Astrocyte (in vitro differentiated cells and primary cell): Measurements from ENCODE around the gene PARD3B. TPM values are rescaled to one million over a fixed set of nuclear protein-coding genes. Genes with fewer than 3 reads are reported as not detected.

ENCODE experiments used
- DNase-seq: peaks from one replicate; pipeline ENCODE4 v3.0.0-alpha.2; 2010; ENCODE audit warnings: low read depth
- FAIRE-seq: peaks from 2 replicates; lab custom pipeline; 2011; peaks lifted over from hg19 to GRCh38; lab: Jason Lieb, UNC
- H2AFZ ChIP-seq: 2 replicates; pipeline ENCODE4 v1.6.0; 2012; ENCODE audit warnings: low read depth, low read length, inconsistent platforms
- H3K27ac ChIP-seq: 2 replicates; pipeline ENCODE4 v1.5.1; 2011; ENCODE audit warnings: low read depth, low read length, inconsistent platforms
- H3K27me3 ChIP-seq: 2 replicates; pipeline ENCODE4 v1.6.0; 2011; ENCODE audit warnings: low read length, inconsistent platforms; ENCODE audit not compliant: insufficient read depth
- H3K36me3 ChIP-seq: 2 replicates; pipeline ENCODE4 v1.5.1; 2011; ENCODE audit warnings: low read length, inconsistent platforms; ENCODE audit not compliant: insufficient read depth
- H3K4me1 ChIP-seq: 2 replicates; pipeline ENCODE4 v1.5.1; 2011; ENCODE audit warnings: low read length, inconsistent platforms; ENCODE audit not compliant: insufficient read depth
- H3K4me2 ChIP-seq: 2 replicates; pipeline ENCODE4 v1.6.0; 2012; ENCODE audit warnings: low read length, inconsistent platforms
- H3K4me3 ChIP-seq: 2 replicates; pipeline ENCODE4 v1.5.1; 2011; ENCODE audit warnings: low read depth, mild to moderate bottlenecking, low read length, inconsistent platforms; ENCODE audit not compliant: insufficient read depth
- H3K79me2 ChIP-seq: 2 replicates; pipeline ENCODE4 v1.6.0; 2012; ENCODE audit warnings: mild to moderate bottlenecking, low read length, inconsistent platforms; ENCODE audit not compliant: insufficient read depth
- H3K9ac ChIP-seq: 2 replicates; pipeline ENCODE4 v1.6.0; 2012; ENCODE audit warnings: mild to moderate bottlenecking, low read length, inconsistent platforms
- H3K9me3 ChIP-seq: 2 replicates; pipeline ENCODE4 v1.5.1; 2012; ENCODE audit warnings: low read depth, mild to moderate bottlenecking, low read length, inconsistent platforms; ENCODE audit not compliant: insufficient read depth
- H4K20me1 ChIP-seq: 2 replicates; pipeline ENCODE4 v1.6.0; 2012; ENCODE audit warnings: low read length, inconsistent platforms; ENCODE audit not compliant: insufficient read depth
- H3K27ac Mint-ChIP-seq: one replicate; pipeline ENCODE4 v1.8.0; 2021; ENCODE audit warnings: mild to moderate bottlenecking, mixed read lengths; ENCODE audit not compliant: unreplicated experiment
- H3K27me3 Mint-ChIP-seq: one replicate; pipeline ENCODE4 v1.8.0; 2021; ENCODE audit warnings: low read depth, mixed read lengths; ENCODE audit not compliant: unreplicated experiment
- H3K36me3 Mint-ChIP-seq: one replicate; pipeline ENCODE4 v1.8.0; 2021; ENCODE audit warnings: low read depth, mixed read lengths; ENCODE audit not compliant: unreplicated experiment
- H3K4me1 Mint-ChIP-seq: one replicate; pipeline ENCODE4 v1.8.0; 2021; ENCODE audit warnings: low read depth, mixed read lengths; ENCODE audit not compliant: unreplicated experiment
- H3K4me3 Mint-ChIP-seq: one replicate; pipeline ENCODE4 v1.8.0; 2021; ENCODE audit warnings: mild to moderate bottlenecking, moderate library complexity, mixed read lengths; ENCODE audit not compliant: unreplicated experiment
- H3K9me3 Mint-ChIP-seq: one replicate; pipeline ENCODE4 v1.8.0; 2021; ENCODE audit warnings: mild to moderate bottlenecking, mixed read lengths; ENCODE audit not compliant: unreplicated experiment
- CTCF ChIP-seq: IDR thresholded peaks from 2 replicates; pipeline ENCODE4 v1.5.1; 2011; ENCODE audit warnings: low read depth, mild to moderate bottlenecking, inconsistent platforms, low read length, moderate library complexity; ENCODE audit not compliant: insufficient read depth
- EZH2 ChIP-seq: IDR thresholded peaks from 2 replicates; pipeline ENCODE4 v1.6.1; 2012; ENCODE audit warnings: mild to moderate bottlenecking, low read length, inconsistent platforms; ENCODE audit not compliant: insufficient read depth
- total RNA-seq: library from RNA; stranded (reverse); gene quantifications from 2 replicates; pipeline ENCODE4 v1.2.1, GENCODE V29; 2021

The PARD3B gene
- total RNA-seq, 1 donor from 2014 or later = 6.5 TPM

GRCh38 chr2:205190528-205190927, 645.3 kb downstream of the PARD3B start:
- H3K4me1 ChIP-seq = peaks cover 6% of the 10 kb centered on the region
- H3K36me3 Mint-ChIP-seq = no peaks in the 10 kb centered on the region
- H3K27ac ChIP-seq = no peak overlapping the region
- no peaks in the 10 kb centered on the region for H3K79me2 ChIP-seq
- H3K9me3 ChIP-seq = no peaks in the 10 kb centered on the region
- H3K4me1 Mint-ChIP-seq = no peaks in the 10 kb centered on the region
- H3K4me3 ChIP-seq = no peak overlapping the region
- H3K27me3 ChIP-seq = no peaks in the 10 kb centered on the region
- no peak overlapping the region for H2AFZ ChIP-seq
- no peak for FAIRE-seq
- H3K27ac Mint-ChIP-seq = no peak overlapping the region
- no peak overlapping the region for H3K4me3 Mint-ChIP-seq
- H3K9me3 Mint-ChIP-seq = no peaks in the 10 kb centered on the region
- no peak overlapping the region for H3K9ac ChIP-seq
- H3K36me3 ChIP-seq = no peaks in the 10 kb centered on the region
- no peaks in the 10 kb centered on the region for H3K27me3 Mint-ChIP-seq
- no peak for DNase-seq
- H4K20me1 ChIP-seq = no peaks in the 10 kb centered on the region
- TF ChIP-seq EZH2 = no peak
- no peak for TF ChIP-seq CTCF
- H3K4me2 ChIP-seq = no peak overlapping the region

GRCh38 chr2:205193125-205193835, 648.0 kb downstream of the PARD3B start:
- H3K27me3 ChIP-seq = no peaks in the 10 kb centered on the region
- H3K27ac ChIP-seq = no peak overlapping the region
- H3K27ac Mint-ChIP-seq = no peak overlapping the region
- H4K20me1 ChIP-seq = no peaks in the 10 kb centered on the region
- H3K36me3 ChIP-seq = no peaks in the 10 kb centered on the region
- H3K9me3 ChIP-seq = no peaks in the 10 kb centered on the region
- H3K4me3 ChIP-seq = no peak overlapping the region
- no peak overlapping the region for H3K4me3 Mint-ChIP-seq
- no peaks in the 10 kb centered on the region for H3K27me3 Mint-ChIP-seq
- H3K79me2 ChIP-seq = no peaks in the 10 kb centered on the region
- no peak overlapping the region for H3K9ac ChIP-seq
- TF ChIP-seq EZH2 (no peak), CTCF (no peak)
- no peaks in the 10 kb centered on the region for H3K36me3 Mint-ChIP-seq
- H3K4me1 ChIP-seq = peaks cover 7% of the 10 kb centered on the region
- H3K4me2 ChIP-seq = no peak overlapping the region
- H2AFZ ChIP-seq = no peak overlapping the region
- no peak for DNase-seq
- H3K9me3 Mint-ChIP-seq = no peaks in the 10 kb centered on the region
- peaks cover 9% of the 10 kb centered on the region for H3K4me1 Mint-ChIP-seq
- FAIRE-seq = no peak

GRCh38 chr2:205193836-205194228, 648.6 kb downstream of the PARD3B start:
- Histone ChIP-seq H2AFZ (no peak overlapping the region), H3K4me1 (peaks cover 8% of the 10 kb centered on the region), H3K27ac (no peak overlapping the region), H3K79me2 (no peaks in the 10 kb centered on the region), H3K4me2 (no peak overlapping the region), H3K27me3 (no peaks in the 10 kb centered on the region), H3K4me3 (no peak overlapping the region), H4K20me1 (no peaks in the 10 kb centered on the region), H3K36me3 (no peaks in the 10 kb centered on the region), H3K9me3 (no peaks in the 10 kb centered on the region), H3K9ac (no peak overlapping the region)
- Mint-ChIP-seq H3K9me3 (no peaks in the 10 kb centered on the region), H3K4me1 (peaks cover 10% of the 10 kb centered on the region), H3K27ac (no peak overlapping the region), H3K36me3 (no peaks in the 10 kb centered on the region), H3K4me3 (no peak overlapping the region), H3K27me3 (no peaks in the 10 kb centered on the region)
- FAIRE-seq (no peak), DNase-seq (no peak)
- TF ChIP-seq CTCF (no peak), EZH2 (no peak)
